NCI-H1092 (cell line): ENCODE measurements around the gene CSN1S1.

Source experiments
- DNase-seq: peaks from one replicate; lab custom pipeline; 2025; lab: John Stamatoyannopoulos, UW

CSN1S1 gene

GRCh38 chr4:69994782-69995181 lies 63.9 kb downstream of the CSN1S1 start:
- DNase-seq: no peak

- no peak for DNase-seq
These were observed 64.7 kb downstream of the CSN1S1 start, which contains the start of gene STATH for GRCh38 chr4:69995526-69996016. Gene STATH, plus strand, starts transcription at chr4:69995966. Its CDS starts 2,472 bp downstream, at chr4:69998438.
